PC-3 (cell line): ENCODE measurements around the gene PIEZO2. TPM values are rescaled to one million over a fixed set of nuclear protein-coding genes. Genes with fewer than 3 reads are reported as not detected.

Experiments used
- ATAC-seq: fragments of 200-7000 bp; cut with Tn5 transposase; 2 replicates; pipeline ENCODE4 v1.9.1; 2020; ENCODE audit warnings: mild to moderate bottlenecking, moderate library complexity
- BruUV-seq: library from RNA; stranded (reverse); fragments of 400-500 nt; replicated peaks from 2 replicates; lab custom pipeline; 2021; lab: Mats Ljungman, UMichigan
- CTCF ChIA-PET: fragments of 300-600 bp; sonication (Branson Sonifier 250); formaldehyde crosslinking; loops from one replicate; lab custom pipeline; 2022; ENCODE audit warnings: antibody characterized with exemption; lab: Charles Lee
- POLR2A ChIA-PET: fragments of 300-600 bp; sonication (Branson Sonifier 250); formaldehyde crosslinking; loops from one replicate; lab custom pipeline; 2022; ENCODE audit warnings: antibody characterized with exemption; ENCODE audit not compliant: unreplicated experiment; lab: Charles Lee
- DNase-seq: peaks from one replicate; pipeline ENCODE4 v3.0.0-alpha.2; 2015
- H2AFZ ChIP-seq: fragments of 300-600 bp; sonication (generic); 2 replicates; pipeline ENCODE4 v1.6.0; 2016; ENCODE audit warnings: antibody characterized with exemption, low read length
- H3F3A ChIP-seq: fragments of 300-600 bp; sonication (generic); one replicate; pipeline ENCODE4 v1.6.0; 2017; ENCODE audit warnings: antibody characterized with exemption, low read length, control low read depth, mild to moderate bottlenecking; ENCODE audit not compliant: unreplicated experiment
- H3K27ac ChIP-seq: fragments of 300-600 bp; sonication (generic); 2 replicates; pipeline ENCODE4 v1.5.1; 2016; ENCODE audit warnings: mild to moderate bottlenecking, low read length
- H3K27me3 ChIP-seq: fragments of 300-600 bp; sonication (generic); 2 replicates; pipeline ENCODE4 v1.6.1; 2016; ENCODE audit warnings: low read length, mixed read lengths
- H3K36me3 ChIP-seq: fragments of 300-600 bp; sonication (generic); 2 replicates; pipeline ENCODE4 v1.6.1; 2016; ENCODE audit warnings: low read depth, mixed run types, low read length, mixed read lengths
- H3K4me1 ChIP-seq: fragments of 300-600 bp; sonication (generic); 2 replicates; pipeline ENCODE4 v1.5.1; 2016; ENCODE audit warnings: low read length; ENCODE audit not compliant: insufficient read depth
- H3K4me2 ChIP-seq: fragments of 300-600 bp; sonication (generic); 2 replicates; pipeline ENCODE4 v1.6.0; 2016; ENCODE audit warnings: low read length
- H3K4me3 ChIP-seq: fragments of 300-600 bp; sonication (generic); 2 replicates; pipeline ENCODE4 v1.5.1; 2016; ENCODE audit warnings: mild to moderate bottlenecking, low read length, mixed read lengths
- H3K79me2 ChIP-seq: fragments of 300-600 bp; sonication (generic); 2 replicates; pipeline ENCODE4 v1.6.1; 2017; ENCODE audit warnings: low read length, mixed read lengths
- H3K9ac ChIP-seq: fragments of 300-600 bp; sonication (generic); 2 replicates; pipeline ENCODE4 v1.6.0; 2016; ENCODE audit warnings: mild to moderate bottlenecking, low read length
- H3K9me2 ChIP-seq: fragments of 300-600 bp; sonication (generic); replicated peaks from 2 replicates; pipeline ENCODE4 v1.6.1; 2016; ENCODE audit warnings: mixed run types, low read length, mixed read lengths
- H3K9me3 ChIP-seq: fragments of 300-600 bp; sonication (generic); 2 replicates; pipeline ENCODE4 v1.6.1; 2016; ENCODE audit warnings: low read length, mixed read lengths
- H4K20me1 ChIP-seq: fragments of 300-600 bp; sonication (generic); 2 replicates; pipeline ENCODE4 v1.6.1; 2016; ENCODE audit warnings: low read length, mixed read lengths
- EZH2 ChIP-seq: fragments of 300-600 bp; sonication (generic); IDR thresholded peaks from one replicate; pipeline ENCODE4 v1.6.1; 2017; ENCODE audit warnings: antibody characterized with exemption, mild to moderate bottlenecking, low read length; ENCODE audit not compliant: unreplicated experiment
- EZH2phosphoT487 ChIP-seq: fragments of 300-600 bp; sonication (generic); IDR thresholded peaks from 2 replicates; pipeline ENCODE4 v1.6.1; 2018; ENCODE audit warnings: mild to moderate bottlenecking, antibody characterized with exemption, low read length, borderline replicate concordance
- intact Hi-C: fragments of 100-400 bp; cut with micrococcal nuclease; formaldehyde crosslinking; loops from 2 replicates; pipeline ENCODE4 v1.9.0; 2023
- total RNA-seq: library from RNA; depleted of rRNA; stranded (reverse); fragments of >200 nt; gene quantifications from 2 replicates; pipeline ENCODE4 v1.2.3, GENCODE V29; 2014
- TF ChIP-seq, protein P1 (sequence below): fragments of 300-600 bp; sonication (generic); conservative IDR thresholded peaks from 2 replicates; pipeline ENCODE4 v1.5.1; 2017; ENCODE audit warnings: antibody characterized with exemption, low read depth, mild to moderate bottlenecking, low read length

PIEZO2 gene
- total RNA-seq, 1 experiment from 2014 or later = not detected

GRCh38 chr18:11160313-11160712 is 10.9 kb upstream of the PIEZO2 start:
- Histone ChIP-seq H3K27ac (no peak overlapping the region), H3K9me3 (no peaks in the 10 kb centered on the region), H3K27me3 (peaks cover 67% of the 10 kb centered on the region), H3K36me3 (no peaks in the 10 kb centered on the region), H3K9ac (no peak overlapping the region), H3K4me2 (no peak overlapping the region), H3K79me2 (no peaks in the 10 kb centered on the region), H3K9me2 (no peaks in the 10 kb centered on the region), H3K4me1 (no peaks in the 10 kb centered on the region), H4K20me1 (no peaks in the 10 kb centered on the region), H2AFZ (no peak overlapping the region), H3F3A (no peaks in the 10 kb centered on the region), H3K4me3 (no peak overlapping the region)
- ATAC-seq (no peak), DNase-seq (no peak)
- intact Hi-C loops = no loop called here
- BruUV-seq = no TSS peak
- TF ChIP-seq, protein P1, sequence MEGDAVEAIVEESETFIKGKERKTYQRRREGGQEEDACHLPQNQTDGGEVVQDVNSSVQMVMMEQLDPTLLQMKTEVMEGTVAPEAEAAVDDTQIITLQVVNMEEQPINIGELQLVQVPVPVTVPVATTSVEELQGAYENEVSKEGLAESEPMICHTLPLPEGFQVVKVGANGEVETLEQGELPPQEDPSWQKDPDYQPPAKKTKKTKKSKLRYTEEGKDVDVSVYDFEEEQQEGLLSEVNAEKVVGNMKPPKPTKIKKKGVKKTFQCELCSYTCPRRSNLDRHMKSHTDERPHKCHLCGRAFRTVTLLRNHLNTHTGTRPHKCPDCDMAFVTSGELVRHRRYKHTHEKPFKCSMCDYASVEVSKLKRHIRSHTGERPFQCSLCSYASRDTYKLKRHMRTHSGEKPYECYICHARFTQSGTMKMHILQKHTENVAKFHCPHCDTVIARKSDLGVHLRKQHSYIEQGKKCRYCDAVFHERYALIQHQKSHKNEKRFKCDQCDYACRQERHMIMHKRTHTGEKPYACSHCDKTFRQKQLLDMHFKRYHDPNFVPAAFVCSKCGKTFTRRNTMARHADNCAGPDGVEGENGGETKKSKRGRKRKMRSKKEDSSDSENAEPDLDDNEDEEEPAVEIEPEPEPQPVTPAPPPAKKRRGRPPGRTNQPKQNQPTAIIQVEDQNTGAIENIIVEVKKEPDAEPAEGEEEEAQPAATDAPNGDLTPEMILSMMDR = no peak
- no peak for TF ChIP-seq EZH2
- TF ChIP-seq EZH2phosphoT487 = no peak
- ChIA-PET POLR2A (no interaction called here), CTCF (interaction anchor here (0.6 kb wide), 1 partner anchor 357 kb away, joined by 3 read pairs; no protein-coding TSS in a partner anchor)

DNA sequence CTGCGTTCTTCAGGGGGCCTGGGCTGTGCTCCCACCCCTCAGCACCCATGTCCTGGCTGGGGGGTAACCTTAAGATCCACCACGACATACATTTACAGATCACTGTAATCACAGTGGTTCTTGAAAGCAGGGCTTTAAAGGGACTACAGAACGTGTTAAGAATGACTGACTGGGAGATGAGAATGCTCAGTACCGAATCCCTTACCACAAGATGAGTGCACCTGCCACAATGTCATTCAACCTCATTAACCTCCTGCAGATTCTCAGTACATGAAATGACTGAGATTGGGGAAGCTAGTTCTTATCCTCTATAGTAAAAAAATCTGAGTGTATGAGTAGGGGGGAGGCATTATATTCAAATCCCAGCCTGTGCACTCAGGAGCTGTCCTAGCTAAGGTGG is 10.5 kb upstream of the PIEZO2 start:
- TF ChIP-seq EZH2phosphoT487 (no peak), EZH2 (no peak)
- TF ChIP-seq, protein P1 = no peak
- intact Hi-C loops = no loop called here
- Histone ChIP-seq H3K27ac (no peak overlapping the region), H4K20me1 (no peaks in the 10 kb centered on the region), H3K27me3 (peaks cover 71% of the 10 kb centered on the region), H3K9me3 (no peaks in the 10 kb centered on the region), H3K4me2 (no peak overlapping the region), H3K36me3 (no peaks in the 10 kb centered on the region), H3K4me1 (no peaks in the 10 kb centered on the region), H3F3A (no peaks in the 10 kb centered on the region), H3K9ac (no peak overlapping the region), H3K9me2 (no peaks in the 10 kb centered on the region), H2AFZ (no peak overlapping the region), H3K4me3 (no peak overlapping the region), H3K79me2 (no peaks in the 10 kb centered on the region)
- ATAC-seq (no peak), DNase-seq (no peak)
- no TSS peak for BruUV-seq
- POLR2A ChIA-PET = no interaction called here
- CTCF ChIA-PET = interaction anchor here (0.6 kb wide), 1 partner anchor 357 kb away, joined by 3 read pairs; no protein-coding TSS in a partner anchor

GRCh38 chr18:11156978-11157377 is 7.6 kb upstream of the PIEZO2 start:
- Histone ChIP-seq H3K27ac (no peak overlapping the region), H3K27me3 (peaks cover 76% of the 10 kb centered on the region), H3K4me1 (no peaks in the 10 kb centered on the region), H3K9me2 (no peaks in the 10 kb centered on the region), H3K79me2 (no peaks in the 10 kb centered on the region), H3K9ac (no peak overlapping the region), H3K9me3 (no peaks in the 10 kb centered on the region), H2AFZ (no peak overlapping the region), H4K20me1 (no peaks in the 10 kb centered on the region), H3K4me3 (no peak overlapping the region), H3F3A (no peaks in the 10 kb centered on the region), H3K36me3 (no peaks in the 10 kb centered on the region), H3K4me2 (no peak overlapping the region)
- DNase-seq (no peak), ATAC-seq (no peak)
- POLR2A ChIA-PET = no interaction called here
- CTCF ChIA-PET = no interaction called here
- TF ChIP-seq, protein P1 = no peak
- no peak for TF ChIP-seq EZH2
- no peak for TF ChIP-seq EZH2phosphoT487
- no TSS peak for BruUV-seq
- intact Hi-C loops = no loop called here
